ENCODE measurements around the gene ADGRD2.

ADGRD2 gene

DNA sequence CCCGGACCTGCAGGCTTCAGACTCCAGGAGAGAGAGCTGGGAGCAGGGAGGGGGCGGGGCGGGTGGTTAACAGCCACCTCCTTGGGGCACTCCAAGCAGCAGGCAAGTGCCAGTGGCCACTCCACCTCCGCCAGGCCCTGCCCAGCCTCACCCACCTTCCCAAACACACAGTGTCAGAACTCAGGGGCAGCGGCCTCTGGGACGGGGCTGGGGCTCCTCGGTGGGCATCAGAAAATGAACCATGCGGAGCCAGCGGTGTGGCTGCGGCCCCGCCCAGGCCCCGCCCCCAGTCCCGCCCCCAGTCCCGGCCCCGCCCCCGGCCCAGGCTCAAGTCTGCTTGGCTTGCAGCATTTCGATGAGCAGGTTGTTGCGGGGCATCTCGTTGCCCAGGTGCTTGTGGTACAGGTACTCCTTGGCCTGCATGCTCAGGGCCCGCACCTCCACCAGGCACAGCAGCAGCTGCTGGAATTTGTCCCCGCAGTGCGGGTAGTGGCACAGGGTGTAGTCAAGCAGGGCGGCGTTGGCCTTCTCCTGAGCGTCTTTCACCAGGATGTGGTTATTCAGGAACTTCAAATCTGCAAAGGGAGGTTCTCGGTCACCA, 32.3 kb downstream of the ADGRD2 start:
- no peak overlapping the region for H3K4ac ChIP-seq (ENCODE audit: low read length)
- H3K23ac ChIP-seq (ENCODE audit: low read depth, low read length, poor library complexity): peak overlapping the region; percentile 6
- peak overlapping the region; percentile 93 for H3K18ac ChIP-seq (ENCODE audit: low read length)
- H4K8ac ChIP-seq (ENCODE audit: low read depth, low read length): no peak overlapping the region
- no CpG with 5 or more reads among the region's 26 CpGs for WGBS, 2 donors (ENCODE audit: extremely low coverage in 2 of 2, insufficient read length in 2 of 2, insufficient replicate concordance in 1 of 2)
- no peaks in the 10 kb centered on the region for H3K79me1 ChIP-seq (ENCODE audit: low read depth, low read length)
- H3K14ac ChIP-seq (ENCODE audit: low read length): peak overlapping the region; percentile 79
- H3K9ac ChIP-seq (ENCODE audit: low read depth, low read length, poor library complexity): no peak overlapping the region
- no peak overlapping the region for H2AFZ ChIP-seq (ENCODE audit: low read length)
- no peak overlapping the region for H3K4me3 ChIP-seq (ENCODE audit: low read length in 2 of 2)
- H2BK15ac ChIP-seq (ENCODE audit: low read length): peak overlapping the region; percentile 41
- DNase-seq (ENCODE audit: low spot score): no peak
- peak overlapping the region; percentile 31 for H2AK5ac ChIP-seq (ENCODE audit: low read depth, low read length)
- H3K27me3 ChIP-seq (ENCODE audit: control insufficient read depth in 3 of 3, insufficient read depth in 3 of 3, low read depth in 1 of 3, low read length in 3 of 3): peaks cover 0 to 82% (median 12%) of the 10 kb centered on the region in 3 experiments
- peak overlapping the region; percentile 63 for H2BK12ac ChIP-seq (ENCODE audit: low read length)
- peak overlapping the region; percentile 47 for H3K4me2 ChIP-seq (ENCODE audit: insufficient read depth, low read length, poor library complexity, severe bottlenecking)
- no peak overlapping the region for H2BK120ac ChIP-seq (ENCODE audit: low read depth, low read length)
- peaks cover 0 to 1% of the 10 kb centered on the region in 2 donors for H3K9me3 ChIP-seq (replicated peaks in 1 of 2; ENCODE audit: control insufficient read depth in 2 of 2, insufficient read depth in 1 of 2, low read depth in 1 of 2, low read length in 2 of 2)
- H4K91ac ChIP-seq (ENCODE audit: low read depth, low read length, poor library complexity): no peak overlapping the region
- peaks cover 13 to 47% of the 10 kb centered on the region in 2 donors for H3K4me1 ChIP-seq (ENCODE audit: control insufficient read depth in 2 of 2, insufficient read depth in 1 of 2, low read depth in 1 of 2, low read length in 2 of 2)
- peak overlapping the region; percentile 70 for H2BK5ac ChIP-seq (ENCODE audit: low read length)
- no peak overlapping the region for H3K27ac ChIP-seq (replicated peaks; ENCODE audit: low read length)
- H3K36me3 ChIP-seq (replicated peaks in 1 of 2; ENCODE audit: control insufficient read depth in 2 of 2, insufficient read depth in 2 of 2, low read length in 2 of 2): no peaks in the 10 kb centered on the region

GRCh38 chr9:124483481-124483880, 33.2 kb downstream of the ADGRD2 start:
- Histone ChIP-seq H2AK5ac (ENCODE audit: low read depth, low read length) (peak overlapping the region; percentile 96), H3K79me1 (ENCODE audit: low read depth, low read length) (no peaks in the 10 kb centered on the region)
- WGBS, 2 donors (ENCODE audit: extremely low coverage in 2 of 2, insufficient read length in 2 of 2, insufficient replicate concordance in 1 of 2): no CpG with 5 or more reads among the region's 9 CpGs

DNA sequence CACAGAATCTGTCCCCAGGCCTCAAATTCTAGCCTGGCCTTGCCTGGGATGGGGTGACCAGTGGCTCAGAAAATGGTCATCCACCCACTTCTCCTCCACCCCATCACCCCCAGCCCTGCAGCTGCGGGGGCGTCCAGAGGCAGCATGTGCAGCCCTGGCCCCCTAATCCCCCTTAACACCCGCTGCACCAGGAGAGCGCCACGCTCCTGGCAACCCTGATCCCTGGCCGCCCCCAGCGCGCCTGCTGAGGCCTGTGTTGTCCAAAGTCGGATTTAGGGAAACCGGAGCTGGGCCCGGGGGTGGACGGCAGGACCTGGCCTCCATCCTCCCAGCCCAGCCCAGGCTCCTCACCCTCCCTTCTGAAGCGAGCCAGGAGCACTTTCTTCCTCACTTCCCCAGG, 35.0 kb downstream of the ADGRD2 start:
- Histone ChIP-seq H3K36me3 (replicated peaks in 1 of 2; ENCODE audit: control insufficient read depth in 2 of 2, insufficient read depth in 2 of 2, low read length in 2 of 2) (no peaks in the 10 kb centered on the region), H3K4ac (ENCODE audit: low read length) (no peak overlapping the region), H4K91ac (ENCODE audit: low read depth, low read length, poor library complexity) (no peak overlapping the region), H3K14ac (ENCODE audit: low read length) (no peak overlapping the region), H4K8ac (ENCODE audit: low read depth, low read length) (no peak overlapping the region), H2BK5ac (ENCODE audit: low read length) (peak overlapping the region; percentile 0), H3K9me3 (replicated peaks in 1 of 2; ENCODE audit: control insufficient read depth in 2 of 2, insufficient read depth in 1 of 2, low read depth in 1 of 2, low read length in 2 of 2) (peaks cover 0 to 1% of the 10 kb centered on the region in 2 donors), H3K9ac (ENCODE audit: low read depth, low read length, poor library complexity) (no peak overlapping the region), H2AK5ac (ENCODE audit: low read depth, low read length) (peak overlapping the region; percentile 98), H3K18ac (ENCODE audit: low read length) (peak overlapping the region; percentile 88), H2AFZ (ENCODE audit: low read length) (no peak overlapping the region), H3K23ac (ENCODE audit: low read depth, low read length, poor library complexity) (peak overlapping the region; percentile 5), H2BK15ac (ENCODE audit: low read length) (peak overlapping the region; percentile 52), H2BK12ac (ENCODE audit: low read length) (no peak overlapping the region), H3K4me2 (ENCODE audit: insufficient read depth, low read length, poor library complexity, severe bottlenecking) (no peak overlapping the region), H3K27ac (replicated peaks; ENCODE audit: low read length) (no peak overlapping the region), H3K4me3 (ENCODE audit: low read length in 2 of 2) (no peak overlapping the region), H3K27me3 (ENCODE audit: control insufficient read depth in 3 of 3, insufficient read depth in 3 of 3, low read depth in 1 of 3, low read length in 3 of 3) (peaks cover 0 to 85% (median under 1%) of the 10 kb centered on the region in 3 experiments), H3K79me1 (ENCODE audit: low read depth, low read length) (no peaks in the 10 kb centered on the region), H2BK120ac (ENCODE audit: low read depth, low read length) (no peak overlapping the region), H3K4me1 (ENCODE audit: control insufficient read depth in 2 of 2, insufficient read depth in 1 of 2, low read depth in 1 of 2, low read length in 2 of 2) (peaks cover 8 to 36% of the 10 kb centered on the region in 2 donors)
- DNase-seq (ENCODE audit: low spot score): no peak
- no CpG with 5 or more reads among the region's 13 CpGs for WGBS, 2 donors (ENCODE audit: extremely low coverage in 2 of 2, insufficient read length in 2 of 2, insufficient replicate concordance in 1 of 2)

More at GRCh38 chr9:124483481-124483880, 33.2 kb downstream of the ADGRD2 start:
- Histone ChIP-seq H3K9me3 (replicated peaks in 1 of 2; ENCODE audit: control insufficient read depth in 2 of 2, insufficient read depth in 1 of 2, low read depth in 1 of 2, low read length in 2 of 2) (peaks cover 0 to 1% of the 10 kb centered on the region in 2 donors), H2BK12ac (ENCODE audit: low read length) (peak overlapping the region; percentile 68), H3K18ac (ENCODE audit: low read length) (peak overlapping the region; percentile 57), H2BK5ac (ENCODE audit: low read length) (peak overlapping the region; percentile 27), H3K4me2 (ENCODE audit: insufficient read depth, low read length, poor library complexity, severe bottlenecking) (no peak overlapping the region), H3K9ac (ENCODE audit: low read depth, low read length, poor library complexity) (no peak overlapping the region), H4K91ac (ENCODE audit: low read depth, low read length, poor library complexity) (peak overlapping the region; percentile 3), H3K4ac (ENCODE audit: low read length) (no peak overlapping the region), H2BK120ac (ENCODE audit: low read depth, low read length) (no peak overlapping the region), H3K27ac (replicated peaks; ENCODE audit: low read length) (no peak overlapping the region), H3K27me3 (ENCODE audit: control insufficient read depth in 3 of 3, insufficient read depth in 3 of 3, low read depth in 1 of 3, low read length in 3 of 3) (peaks cover 0 to 85% (median 12%) of the 10 kb centered on the region in 3 experiments), H3K14ac (ENCODE audit: low read length) (no peak overlapping the region), H3K23ac (ENCODE audit: low read depth, low read length, poor library complexity) (peak overlapping the region; percentile 76), H3K36me3 (replicated peaks in 1 of 2; ENCODE audit: control insufficient read depth in 2 of 2, insufficient read depth in 2 of 2, low read length in 2 of 2) (no peaks in the 10 kb centered on the region), H2BK15ac (ENCODE audit: low read length) (peak overlapping the region; percentile 92), H4K8ac (ENCODE audit: low read depth, low read length) (no peak overlapping the region), H2AFZ (ENCODE audit: low read length) (no peak overlapping the region), H3K4me1 (ENCODE audit: control insufficient read depth in 2 of 2, insufficient read depth in 1 of 2, low read depth in 1 of 2, low read length in 2 of 2) (peaks cover 8 to 44% of the 10 kb centered on the region in 2 donors), H3K4me3 (ENCODE audit: low read length in 2 of 2) (no peak overlapping the region)
- no peak for DNase-seq (ENCODE audit: low spot score)

GRCh38 chr9:124485936-124486335, 35.7 kb downstream of the ADGRD2 start:
- H3K9ac ChIP-seq (ENCODE audit: low read depth, low read length, poor library complexity): no peak overlapping the region
- H2AFZ ChIP-seq (ENCODE audit: low read length): no peak overlapping the region
- H2BK12ac ChIP-seq (ENCODE audit: low read length): peak overlapping the region; percentile 24
- no peak for DNase-seq (ENCODE audit: low spot score)
- peaks cover 8 to 36% of the 10 kb centered on the region in 2 donors for H3K4me1 ChIP-seq (ENCODE audit: control insufficient read depth in 2 of 2, insufficient read depth in 1 of 2, low read depth in 1 of 2, low read length in 2 of 2)
- H3K4me2 ChIP-seq (ENCODE audit: insufficient read depth, low read length, poor library complexity, severe bottlenecking): no peak overlapping the region
- peak overlapping the region; percentile 92 for H3K18ac ChIP-seq (ENCODE audit: low read length)
- H3K27me3 ChIP-seq (ENCODE audit: control insufficient read depth in 3 of 3, insufficient read depth in 3 of 3, low read depth in 1 of 3, low read length in 3 of 3): peaks cover 0 to 89% (median 0%) of the 10 kb centered on the region in 3 experiments
- no peak overlapping the region for H3K23ac ChIP-seq (ENCODE audit: low read depth, low read length, poor library complexity)
- no peaks in the 10 kb centered on the region for H3K79me1 ChIP-seq (ENCODE audit: low read depth, low read length)
- H3K14ac ChIP-seq (ENCODE audit: low read length): no peak overlapping the region
- H3K4ac ChIP-seq (ENCODE audit: low read length): no peak overlapping the region
- peak overlapping the region; percentile 52 for H2BK15ac ChIP-seq (ENCODE audit: low read length)
- no peak overlapping the region for H2BK120ac ChIP-seq (ENCODE audit: low read depth, low read length)
- WGBS, 2 donors (ENCODE audit: extremely low coverage in 2 of 2, insufficient read length in 2 of 2, insufficient replicate concordance in 1 of 2): no CpG with 5 or more reads among the region's 15 CpGs
- H3K4me3 ChIP-seq (ENCODE audit: low read length in 2 of 2): no peak overlapping the region
- H3K36me3 ChIP-seq (replicated peaks in 1 of 2; ENCODE audit: control insufficient read depth in 2 of 2, insufficient read depth in 2 of 2, low read length in 2 of 2): no peaks in the 10 kb centered on the region
- H2AK5ac ChIP-seq (ENCODE audit: low read depth, low read length): peak overlapping the region; percentile 68
- H2BK5ac ChIP-seq (ENCODE audit: low read length): peak overlapping the region; percentile 0
- H4K8ac ChIP-seq (ENCODE audit: low read depth, low read length): no peak overlapping the region
- H4K91ac ChIP-seq (ENCODE audit: low read depth, low read length, poor library complexity): no peak overlapping the region
- no peak overlapping the region for H3K27ac ChIP-seq (replicated peaks; ENCODE audit: low read length)
- H3K9me3 ChIP-seq (replicated peaks in 1 of 2; ENCODE audit: control insufficient read depth in 2 of 2, insufficient read depth in 1 of 2, low read depth in 1 of 2, low read length in 2 of 2): peaks cover 0 to 1% of the 10 kb centered on the region in 2 donors
